Astrocyte (in vitro differentiated cells and primary cell): ENCODE data around the gene OR5AR1. TPM values are rescaled to one million over a fixed set of nuclear protein-coding genes. Genes with fewer than 3 reads are reported as not detected.
"Not testable (repeated sequence)": the region's sequence is repeated elsewhere in the genome, so short reads cannot be mapped to it uniquely, and the experiment has no call there.

Experiments used
- DNase-seq: peaks from one replicate; pipeline ENCODE4 v3.0.0-alpha.2; 2010; ENCODE audit warnings: low read depth
- FAIRE-seq: peaks from 2 replicates; lab custom pipeline; 2011; peaks lifted over from hg19 to GRCh38; lab: Jason Lieb, UNC
- H2AFZ ChIP-seq: 2 replicates; pipeline ENCODE4 v1.6.0; 2012; ENCODE audit warnings: low read depth, low read length, inconsistent platforms
- H3K27ac ChIP-seq: 2 replicates; pipeline ENCODE4 v1.5.1; 2011; ENCODE audit warnings: low read depth, low read length, inconsistent platforms
- H3K27me3 ChIP-seq: 2 replicates; pipeline ENCODE4 v1.6.0; 2011; ENCODE audit warnings: low read length, inconsistent platforms; ENCODE audit not compliant: insufficient read depth
- H3K36me3 ChIP-seq: 2 replicates; pipeline ENCODE4 v1.5.1; 2011; ENCODE audit warnings: low read length, inconsistent platforms; ENCODE audit not compliant: insufficient read depth
- H3K4me1 ChIP-seq: 2 replicates; pipeline ENCODE4 v1.5.1; 2011; ENCODE audit warnings: low read length, inconsistent platforms; ENCODE audit not compliant: insufficient read depth
- H3K4me2 ChIP-seq: 2 replicates; pipeline ENCODE4 v1.6.0; 2012; ENCODE audit warnings: low read length, inconsistent platforms
- H3K4me3 ChIP-seq: 2 replicates; pipeline ENCODE4 v1.5.1; 2011; ENCODE audit warnings: low read depth, mild to moderate bottlenecking, low read length, inconsistent platforms; ENCODE audit not compliant: insufficient read depth
- H3K79me2 ChIP-seq: 2 replicates; pipeline ENCODE4 v1.6.0; 2012; ENCODE audit warnings: mild to moderate bottlenecking, low read length, inconsistent platforms; ENCODE audit not compliant: insufficient read depth
- H3K9ac ChIP-seq: 2 replicates; pipeline ENCODE4 v1.6.0; 2012; ENCODE audit warnings: mild to moderate bottlenecking, low read length, inconsistent platforms
- H3K9me3 ChIP-seq: 2 replicates; pipeline ENCODE4 v1.5.1; 2012; ENCODE audit warnings: low read depth, mild to moderate bottlenecking, low read length, inconsistent platforms; ENCODE audit not compliant: insufficient read depth
- H4K20me1 ChIP-seq: 2 replicates; pipeline ENCODE4 v1.6.0; 2012; ENCODE audit warnings: low read length, inconsistent platforms; ENCODE audit not compliant: insufficient read depth
- H3K27ac Mint-ChIP-seq: one replicate; pipeline ENCODE4 v1.8.0; 2021; ENCODE audit warnings: mild to moderate bottlenecking, mixed read lengths; ENCODE audit not compliant: unreplicated experiment
- H3K27me3 Mint-ChIP-seq: one replicate; pipeline ENCODE4 v1.8.0; 2021; ENCODE audit warnings: low read depth, mixed read lengths; ENCODE audit not compliant: unreplicated experiment
- H3K36me3 Mint-ChIP-seq: one replicate; pipeline ENCODE4 v1.8.0; 2021; ENCODE audit warnings: low read depth, mixed read lengths; ENCODE audit not compliant: unreplicated experiment
- H3K4me1 Mint-ChIP-seq: one replicate; pipeline ENCODE4 v1.8.0; 2021; ENCODE audit warnings: low read depth, mixed read lengths; ENCODE audit not compliant: unreplicated experiment
- H3K4me3 Mint-ChIP-seq: one replicate; pipeline ENCODE4 v1.8.0; 2021; ENCODE audit warnings: mild to moderate bottlenecking, moderate library complexity, mixed read lengths; ENCODE audit not compliant: unreplicated experiment
- H3K9me3 Mint-ChIP-seq: one replicate; pipeline ENCODE4 v1.8.0; 2021; ENCODE audit warnings: mild to moderate bottlenecking, mixed read lengths; ENCODE audit not compliant: unreplicated experiment
- EZH2 ChIP-seq: IDR thresholded peaks from 2 replicates; pipeline ENCODE4 v1.6.1; 2012; ENCODE audit warnings: mild to moderate bottlenecking, low read length, inconsistent platforms; ENCODE audit not compliant: insufficient read depth
- total RNA-seq: library from RNA; stranded (reverse); gene quantifications from 2 replicates; pipeline ENCODE4 v1.2.1, GENCODE V29; 2021
- TF ChIP-seq, protein P1 (sequence below): IDR thresholded peaks from 2 replicates; pipeline ENCODE4 v1.5.1; 2011; ENCODE audit warnings: low read depth, mild to moderate bottlenecking, inconsistent platforms, low read length, moderate library complexity; ENCODE audit not compliant: insufficient read depth

OR5AR1 gene
- total RNA-seq, 1 donor from 2014 or later = not detected

- H3K4me3 ChIP-seq = no peak overlapping the region
- FAIRE-seq (no peak), DNase-seq (no peak)
- no peaks in the 10 kb centered on the region for H3K4me1 ChIP-seq
- H3K4me1 Mint-ChIP-seq = no peaks in the 10 kb centered on the region
- no peak overlapping the region for H3K4me3 Mint-ChIP-seq
- no peak overlapping the region for H2AFZ ChIP-seq
- H3K4me2 ChIP-seq = no peak overlapping the region
- no peaks in the 10 kb centered on the region for H3K27me3 ChIP-seq
- H3K79me2 ChIP-seq = no peaks in the 10 kb centered on the region
- H3K27me3 Mint-ChIP-seq = no peaks in the 10 kb centered on the region
- no peaks in the 10 kb centered on the region for H4K20me1 ChIP-seq
- H3K9me3 ChIP-seq = no peaks in the 10 kb centered on the region
- no peaks in the 10 kb centered on the region for H3K36me3 Mint-ChIP-seq
- no peak overlapping the region for H3K27ac ChIP-seq
- H3K27ac Mint-ChIP-seq = no peak overlapping the region
- H3K9ac ChIP-seq = no peak overlapping the region
- no peaks in the 10 kb centered on the region for H3K36me3 ChIP-seq
- TF ChIP-seq, protein P1, sequence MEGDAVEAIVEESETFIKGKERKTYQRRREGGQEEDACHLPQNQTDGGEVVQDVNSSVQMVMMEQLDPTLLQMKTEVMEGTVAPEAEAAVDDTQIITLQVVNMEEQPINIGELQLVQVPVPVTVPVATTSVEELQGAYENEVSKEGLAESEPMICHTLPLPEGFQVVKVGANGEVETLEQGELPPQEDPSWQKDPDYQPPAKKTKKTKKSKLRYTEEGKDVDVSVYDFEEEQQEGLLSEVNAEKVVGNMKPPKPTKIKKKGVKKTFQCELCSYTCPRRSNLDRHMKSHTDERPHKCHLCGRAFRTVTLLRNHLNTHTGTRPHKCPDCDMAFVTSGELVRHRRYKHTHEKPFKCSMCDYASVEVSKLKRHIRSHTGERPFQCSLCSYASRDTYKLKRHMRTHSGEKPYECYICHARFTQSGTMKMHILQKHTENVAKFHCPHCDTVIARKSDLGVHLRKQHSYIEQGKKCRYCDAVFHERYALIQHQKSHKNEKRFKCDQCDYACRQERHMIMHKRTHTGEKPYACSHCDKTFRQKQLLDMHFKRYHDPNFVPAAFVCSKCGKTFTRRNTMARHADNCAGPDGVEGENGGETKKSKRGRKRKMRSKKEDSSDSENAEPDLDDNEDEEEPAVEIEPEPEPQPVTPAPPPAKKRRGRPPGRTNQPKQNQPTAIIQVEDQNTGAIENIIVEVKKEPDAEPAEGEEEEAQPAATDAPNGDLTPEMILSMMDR = no peak
- TF ChIP-seq EZH2 = no peak
- H3K9me3 Mint-ChIP-seq = no peaks in the 10 kb centered on the region
Observed at GRCh38 chr11:56688554-56689100, 25.1 kb downstream of the OR5AR1 start.

DNA sequence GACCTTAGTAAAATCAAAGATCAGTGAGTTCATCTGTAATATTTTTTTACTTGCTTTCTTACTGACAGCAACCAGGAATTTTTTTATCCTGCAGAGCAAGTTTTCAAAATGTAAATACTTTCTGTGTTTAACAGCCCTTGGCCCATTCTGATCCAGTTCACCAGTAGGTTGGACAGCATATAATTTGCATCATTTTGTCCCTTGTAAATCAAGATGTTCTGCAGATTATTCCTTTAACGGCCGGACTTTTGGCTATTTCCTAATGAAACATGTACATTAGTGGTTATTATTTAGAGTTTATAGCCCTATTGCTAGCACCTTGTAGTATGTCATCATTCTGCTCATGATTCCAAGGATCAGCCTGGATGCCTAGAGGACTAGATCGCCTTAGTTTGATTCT lies 27.7 kb downstream of the OR5AR1 start:
- H3K27ac Mint-ChIP-seq, H3K36me3 ChIP-seq, H3K27me3 ChIP-seq, H3K27ac ChIP-seq, H3K79me2 ChIP-seq, DNase-seq, H2AFZ ChIP-seq, H3K27me3 Mint-ChIP-seq, H3K36me3 Mint-ChIP-seq, H3K4me1 ChIP-seq, H3K4me1 Mint-ChIP-seq, H3K9me3 Mint-ChIP-seq, H3K9ac ChIP-seq, H3K4me3 Mint-ChIP-seq, H3K4me2 ChIP-seq, H3K4me3 ChIP-seq, H4K20me1 ChIP-seq, H3K9me3 ChIP-seq: not testable (repeated sequence)
- FAIRE-seq = peak; percentile 91

GRCh38 chr11:56693428-56693827 lies 29.9 kb downstream of the OR5AR1 start:
- no peak for FAIRE-seq
- DNase-seq = no peak
- H3K27me3 Mint-ChIP-seq = no peaks in the 10 kb centered on the region
- Histone ChIP-seq H3K79me2 (no peaks in the 10 kb centered on the region), H3K27me3 (no peaks in the 10 kb centered on the region), H3K36me3 (no peaks in the 10 kb centered on the region), H4K20me1 (no peaks in the 10 kb centered on the region), H2AFZ (no peak overlapping the region), H3K4me2 (no peak overlapping the region), H3K4me1 (no peaks in the 10 kb centered on the region), H3K9me3 (peaks cover 2% of the 10 kb centered on the region), H3K27ac (no peak overlapping the region), H3K4me3 (no peak overlapping the region), H3K9ac (no peak overlapping the region)
- no peaks in the 10 kb centered on the region for H3K9me3 Mint-ChIP-seq
- no peak overlapping the region for H3K4me3 Mint-ChIP-seq
- TF ChIP-seq, protein P1 = no peak
- no peak for TF ChIP-seq EZH2
- peaks cover 4% of the 10 kb centered on the region for H3K4me1 Mint-ChIP-seq
- H3K36me3 Mint-ChIP-seq = no peaks in the 10 kb centered on the region
- no peak overlapping the region for H3K27ac Mint-ChIP-seq
